T-helper 1 cell (primary cell): ENCODE measurements around the gene ZNF839.
A peak's percentile ranks its signal among the peaks of the same experiment; 100 is the strongest.
"Not testable (repeated sequence)": the region's sequence is repeated elsewhere in the genome, so short reads cannot be mapped to it uniquely, and the experiment has no call there.

Experiments
- DNase-seq, 5 donors: peaks; one replicate each; pipeline ENCODE4 v3.0.0-alpha.2; 2012 to 2020

The ZNF839 gene

DNA sequence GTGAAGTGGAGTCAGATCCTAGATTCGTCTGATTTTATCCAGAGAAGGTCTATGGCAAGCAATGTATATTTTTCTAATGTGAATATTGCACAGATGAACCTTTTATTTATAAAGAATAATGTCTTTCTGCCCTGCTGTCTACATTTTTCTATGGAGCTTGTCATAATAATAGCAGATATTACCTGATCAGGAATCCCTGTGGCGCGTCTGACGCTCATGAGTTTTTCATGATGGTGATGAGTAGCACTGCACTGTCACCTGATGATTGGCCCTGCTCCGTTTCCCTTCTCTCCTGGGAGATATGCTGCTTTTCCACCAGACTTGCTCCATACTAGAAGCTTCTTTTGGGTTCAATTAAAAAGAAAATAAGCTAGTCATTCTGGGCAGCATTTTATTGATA, 22.7 kb downstream of the ZNF839 start:
- DNase-seq, result no peak

DNA sequence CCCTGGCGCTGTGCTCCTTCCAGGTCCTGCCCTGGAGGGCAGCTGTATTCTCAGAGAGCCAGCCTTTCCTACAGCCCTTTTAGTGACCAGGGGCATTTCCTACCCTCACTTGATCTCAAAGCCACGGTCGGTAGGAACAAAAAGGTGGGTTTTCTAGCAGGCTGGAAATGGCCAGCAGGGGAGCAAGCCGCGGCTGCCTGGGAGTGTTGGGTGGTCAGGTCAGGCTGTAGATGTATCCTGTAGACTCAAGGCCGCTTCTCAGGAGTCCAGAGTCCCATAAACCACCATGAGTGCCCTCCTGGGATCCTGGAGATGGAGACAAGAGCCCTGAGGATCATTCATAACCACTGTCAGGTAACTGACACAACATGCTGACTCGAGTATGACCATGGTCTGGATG, 24.5 kb downstream of the ZNF839 start:
- no peak for DNase-seq

DNA sequence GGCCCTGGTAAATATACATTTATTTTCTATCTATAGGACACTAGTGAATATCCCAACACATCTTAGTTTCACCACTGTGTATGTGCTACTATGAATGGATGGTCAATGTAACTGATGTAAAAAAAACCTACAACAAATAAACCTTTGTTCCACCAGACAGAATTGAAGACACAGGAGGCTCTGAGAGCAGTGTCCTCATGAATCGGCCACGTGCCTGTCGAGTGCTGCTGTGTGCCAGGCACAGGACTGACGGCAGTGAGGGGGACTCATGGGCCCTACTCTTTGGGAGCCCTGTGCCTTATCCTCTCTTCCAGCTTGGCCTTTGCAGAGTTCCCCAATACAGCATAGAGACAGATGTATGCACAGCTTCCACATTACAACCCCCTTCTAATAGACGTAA, 24.9 kb downstream of the ZNF839 start:
- DNase-seq, result no peak

DNA sequence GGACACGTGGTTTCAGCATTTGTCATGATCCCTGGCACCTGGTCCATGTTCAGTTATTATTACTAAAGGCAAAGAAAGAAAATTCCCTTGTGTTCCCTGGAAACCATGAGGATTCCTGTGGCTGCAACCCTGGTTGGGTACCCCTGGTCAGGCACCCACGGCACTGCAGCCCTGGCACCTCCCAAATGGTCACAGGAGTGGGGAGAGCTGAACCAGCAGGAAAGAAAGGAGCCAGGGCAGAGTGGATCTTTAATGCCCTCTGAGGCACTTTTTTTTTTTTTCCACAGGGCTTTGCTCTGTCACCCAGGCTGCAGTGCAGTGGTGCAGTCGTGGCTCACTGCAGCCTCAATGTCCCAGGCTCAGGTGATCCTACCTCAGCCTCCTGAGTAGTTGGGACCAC, 25.7 kb downstream of the ZNF839 start:
- DNase-seq, result no peak

DNA sequence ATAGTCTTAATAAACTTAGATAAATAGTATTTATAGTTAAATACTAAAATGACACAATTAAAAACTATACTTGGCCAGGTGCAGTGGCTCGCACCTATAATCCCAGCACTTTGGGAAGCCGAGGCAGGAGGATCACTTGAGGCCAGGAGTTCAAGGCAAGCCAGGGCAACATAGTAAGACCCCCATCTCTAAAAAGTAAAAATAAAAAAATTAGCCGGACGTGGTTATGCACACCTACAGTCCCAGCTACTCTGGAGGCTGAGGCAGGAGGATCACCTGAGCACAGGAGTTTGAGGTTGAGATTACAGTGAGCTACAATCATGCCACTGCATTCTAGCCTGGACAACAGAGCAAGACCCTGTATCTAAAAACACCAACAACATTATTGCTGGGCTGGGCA, 27.1 kb downstream of the ZNF839 start:
- no peak for DNase-seq

DNA sequence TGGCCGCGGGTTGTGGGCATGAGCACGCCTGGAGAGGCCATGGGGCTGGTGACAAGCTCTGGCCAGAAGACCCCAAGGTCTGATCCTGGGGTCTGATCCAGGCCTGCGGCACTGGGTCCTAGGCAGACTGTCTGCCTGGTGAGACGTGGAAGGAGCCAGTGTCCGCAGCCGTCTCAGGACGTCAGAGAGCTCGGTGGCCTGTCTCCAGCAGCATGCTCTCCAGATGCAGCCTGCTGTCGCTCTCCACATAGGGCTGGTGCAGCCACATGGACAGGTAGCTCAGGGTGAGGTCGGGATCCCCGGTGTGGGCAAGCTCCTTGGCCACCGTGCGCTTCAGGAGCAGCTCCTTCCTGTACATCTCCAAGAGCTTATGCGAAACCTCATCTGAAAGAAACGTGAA, 28.8 kb downstream of the ZNF839 start:
- DNase-seq, result no peak

DNA sequence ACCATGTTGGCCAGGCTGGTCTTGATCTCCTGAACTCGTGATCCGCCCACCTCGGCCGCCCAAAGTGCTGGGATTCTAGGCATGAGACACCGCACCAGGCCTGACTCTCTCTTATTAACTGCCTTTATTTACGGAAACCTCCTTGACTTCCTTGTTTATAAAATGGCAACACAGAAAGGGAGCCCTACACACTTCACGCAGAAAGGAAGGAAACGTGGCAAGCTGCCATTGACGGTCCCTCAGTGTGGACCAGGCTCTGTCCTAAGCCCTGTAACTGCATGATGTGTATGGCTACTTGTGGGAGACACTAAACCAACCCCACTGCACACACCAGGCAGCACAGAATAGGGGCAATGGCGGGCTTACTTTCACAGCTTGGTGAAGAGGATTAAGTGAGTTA, 31.5 kb downstream of the ZNF839 start:
- DNase-seq, result no peak

DNA sequence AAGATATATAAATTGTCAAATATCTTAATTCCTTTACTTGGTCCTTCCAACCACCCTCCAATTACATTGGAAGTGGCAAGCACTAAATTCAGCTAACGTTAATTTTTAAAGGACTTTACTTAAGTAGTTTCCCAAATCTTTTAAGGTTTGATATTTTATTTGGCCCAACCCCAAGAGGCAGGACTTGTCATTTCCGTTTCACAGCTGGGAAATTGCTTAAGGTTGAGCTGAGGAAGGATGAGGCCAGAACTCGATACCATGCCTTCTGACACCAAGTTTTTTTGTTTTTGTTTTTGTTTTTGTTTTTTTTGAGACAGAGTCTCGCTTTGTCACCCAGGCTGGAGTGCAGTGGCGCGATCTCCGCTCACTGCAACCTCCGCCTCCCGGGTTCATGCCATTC, 32.0 kb downstream of the ZNF839 start:
- not testable (repeated sequence) for DNase-seq

DNA sequence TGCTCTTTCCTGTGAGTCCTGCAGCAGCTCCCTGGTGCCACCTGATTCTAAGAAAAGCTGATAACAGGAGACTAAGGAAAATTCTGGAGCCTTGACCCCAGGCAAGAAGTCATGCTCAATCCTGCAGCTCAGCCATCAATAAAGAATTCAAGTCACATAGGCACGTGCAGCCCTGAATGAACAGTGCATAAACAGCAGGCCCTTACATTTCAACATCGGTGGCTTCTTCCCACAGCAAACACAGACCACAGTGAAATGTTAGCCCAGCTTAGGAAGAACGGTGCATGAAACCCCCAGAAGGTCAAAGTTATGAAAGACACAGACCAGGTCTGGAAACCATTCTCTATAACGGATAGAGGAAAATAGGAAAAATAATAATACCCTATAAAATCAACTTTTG, 32.7 kb downstream of the ZNF839 start:
- no peak for DNase-seq

DNA sequence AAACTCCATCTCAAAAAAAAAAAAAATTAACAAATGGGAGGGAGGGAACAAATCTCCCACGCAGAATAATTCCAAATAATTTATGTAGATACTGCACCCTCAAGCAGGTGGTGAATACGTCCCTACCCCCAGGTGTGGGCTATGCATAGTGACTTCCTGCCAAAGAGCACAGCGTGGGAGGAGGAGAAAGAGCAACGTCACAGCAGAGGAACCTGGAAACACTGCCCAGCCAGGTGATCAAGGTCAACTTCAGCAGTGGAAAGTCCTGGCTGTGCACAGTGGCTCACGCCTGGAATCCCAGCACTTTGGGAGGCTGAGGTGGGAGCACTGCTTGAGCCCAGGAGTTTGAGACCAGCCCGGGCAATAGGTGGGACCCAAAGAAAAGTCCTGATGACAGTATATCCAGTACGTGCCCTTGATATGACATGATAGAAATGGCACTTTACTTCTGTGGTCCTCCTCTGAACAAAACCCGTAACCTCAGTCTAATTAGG, 33.6 kb downstream of the ZNF839 start:
- DNase-seq, result no peak

DNA sequence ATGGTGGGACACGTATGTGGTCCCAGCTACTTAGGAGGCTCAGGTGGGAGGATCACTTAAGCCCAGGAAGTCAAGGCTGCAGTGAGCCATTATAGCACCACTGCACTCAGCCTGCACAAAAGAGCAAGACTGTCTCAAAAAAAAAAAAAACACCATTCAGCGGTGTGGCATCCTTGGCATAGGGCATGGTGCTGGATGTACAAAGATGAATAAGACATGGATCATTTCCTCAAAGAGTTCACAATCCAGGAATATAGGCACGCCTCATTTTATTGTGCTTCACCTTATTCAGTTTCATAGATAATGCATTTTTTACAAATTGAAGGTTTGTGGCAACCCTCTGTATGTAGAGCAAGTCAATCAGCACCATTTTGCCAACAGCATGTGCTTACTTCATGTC, 36.7 kb downstream of the ZNF839 start:
- DNase-seq, result no peak

DNA sequence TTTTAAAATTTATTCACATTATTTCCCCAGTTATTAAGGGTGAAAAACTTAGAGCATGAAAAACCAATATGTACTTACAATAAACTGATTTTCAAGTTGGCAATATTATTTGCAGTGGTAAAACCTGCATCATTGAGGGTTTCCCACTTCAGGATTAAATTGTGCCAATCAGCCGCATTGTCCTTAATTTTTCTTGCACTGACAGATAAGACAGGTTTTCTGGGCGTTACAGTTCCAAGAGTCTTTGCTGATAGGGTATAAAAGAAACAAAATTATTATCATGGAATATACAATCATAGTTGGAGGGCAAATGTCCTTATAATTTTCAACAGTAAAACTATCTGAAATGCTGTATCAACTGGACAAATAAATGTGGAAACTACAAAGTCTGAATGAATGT, 39.8 kb downstream of the ZNF839 start:
- DNase-seq, result no peak

DNA sequence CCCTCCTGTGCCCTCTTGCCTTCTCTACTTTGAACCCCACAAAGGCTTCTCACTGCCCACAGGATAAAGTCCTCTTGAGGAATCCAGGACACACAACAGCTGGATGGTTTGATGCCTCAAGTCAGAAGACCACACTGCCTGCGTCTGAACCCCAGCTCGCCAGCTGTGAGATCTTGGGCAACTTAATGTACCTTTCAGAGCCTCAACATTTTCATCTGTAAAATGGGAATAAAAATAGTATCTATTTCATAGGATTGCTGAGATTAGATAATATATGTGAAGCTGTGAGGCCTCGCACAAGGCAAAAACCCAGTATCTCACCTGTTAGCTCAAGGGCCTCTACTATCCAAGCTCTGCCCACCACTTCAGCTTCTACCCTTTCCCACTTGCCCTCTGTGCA, 40.8 kb downstream of the ZNF839 start:
- no peak for DNase-seq

DNA sequence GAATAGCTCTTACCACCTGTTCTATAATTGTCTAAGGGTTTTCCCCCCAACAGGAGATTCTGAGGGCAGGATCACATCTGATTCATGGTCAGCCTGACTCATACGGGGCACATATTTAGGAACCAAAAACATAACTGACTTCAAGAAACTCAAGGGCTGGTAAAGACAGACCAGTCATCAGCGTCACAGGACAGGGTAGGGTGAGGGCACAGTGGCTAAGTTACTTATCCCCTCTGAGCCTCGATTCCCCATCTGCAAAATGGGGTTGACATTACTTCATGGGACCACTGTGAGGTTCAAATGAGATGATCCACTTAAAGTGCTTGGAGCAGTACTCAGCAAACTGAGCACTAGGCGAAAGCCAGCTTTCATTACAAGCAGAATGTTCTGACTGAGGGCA, 42.5 kb downstream of the ZNF839 start:
- peak in 1 of 5 donors; percentile 36 for DNase-seq

DNA sequence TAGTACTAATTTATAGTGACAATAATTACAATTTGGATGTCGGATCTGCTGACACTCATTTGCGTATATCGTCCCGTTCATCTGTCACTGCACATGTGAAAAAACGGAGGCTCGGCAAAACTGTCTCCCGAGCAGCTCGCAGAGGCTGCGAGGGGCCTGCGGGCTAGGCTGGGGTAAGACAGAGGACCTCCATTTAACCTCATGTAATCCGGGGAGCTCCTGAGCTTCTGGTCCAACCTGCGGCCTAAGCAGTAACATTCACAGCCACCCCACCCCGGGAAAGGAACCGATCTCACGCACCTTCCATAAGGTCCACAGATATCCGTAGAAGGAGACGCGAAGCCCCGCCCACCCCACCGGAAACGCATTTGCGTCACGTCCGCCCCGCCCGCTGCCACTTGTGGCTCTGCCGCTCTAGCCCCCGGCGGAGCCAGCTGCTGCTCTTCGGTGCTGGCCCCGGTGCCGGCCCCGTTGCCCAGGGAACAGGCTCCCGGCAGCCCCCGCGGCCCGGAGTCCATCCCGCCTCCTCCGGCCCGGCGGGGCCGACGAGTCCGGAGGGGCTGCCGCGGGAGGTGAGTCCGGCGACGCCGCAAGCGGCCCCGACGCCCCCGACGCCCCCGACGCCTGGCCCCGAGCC, 43.1 kb downstream of the ZNF839 start, which contains the start of the genes CINP and TECPR2:
TSS of gene CINP (minus strand) at position 346 of the 637 bp plus-strand sequence. CDS start at position 307, 39 bp downstream.
TSS of gene TECPR2 (plus strand) at position 397 of the 637 bp plus-strand sequence. CDS start 13,781 bp downstream, outside the sequence.
- DNase-seq, result peak; percentile 91 to 96 (median 93)

DNA sequence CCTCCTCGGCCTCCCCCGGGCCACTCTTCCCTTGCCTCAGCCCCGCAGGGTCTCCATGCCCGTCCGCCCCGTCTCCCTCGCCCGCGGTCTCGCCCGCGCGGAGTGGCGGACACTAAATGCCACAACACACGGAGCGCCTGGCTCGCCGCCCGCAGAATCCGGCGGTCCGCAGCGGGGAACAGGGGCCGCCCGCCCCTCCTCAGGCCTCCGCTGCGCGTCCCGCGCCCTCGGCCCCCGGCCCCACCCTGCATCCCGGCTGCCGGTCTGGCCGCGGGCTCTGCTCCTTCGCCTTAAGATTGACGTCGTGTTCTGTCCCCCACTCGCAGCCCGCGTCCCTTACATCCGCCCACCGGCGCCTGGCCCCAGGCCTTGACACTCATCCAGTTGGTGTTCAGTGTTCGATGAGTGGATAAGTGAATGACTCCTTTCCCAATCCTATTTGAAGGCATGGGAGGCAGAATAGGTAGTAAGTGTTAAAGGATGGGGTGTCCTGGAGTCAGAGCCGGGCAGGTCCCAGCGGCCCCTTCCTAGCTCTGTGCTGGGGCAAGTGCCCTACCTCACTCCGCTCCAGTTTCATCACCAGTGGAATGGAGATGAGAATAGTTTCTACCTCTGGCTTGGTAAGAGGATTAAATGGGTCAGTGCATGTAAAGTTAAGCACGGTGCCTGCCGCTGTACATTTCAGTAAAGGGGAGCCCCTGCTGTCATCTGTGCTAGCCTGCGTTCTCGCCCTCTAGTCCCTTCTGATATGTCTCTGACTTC, 43.8 kb downstream of the ZNF839 start:
- peak in 3 of 5 donors; percentile 17 to 31 (median 22) for DNase-seq

DNA sequence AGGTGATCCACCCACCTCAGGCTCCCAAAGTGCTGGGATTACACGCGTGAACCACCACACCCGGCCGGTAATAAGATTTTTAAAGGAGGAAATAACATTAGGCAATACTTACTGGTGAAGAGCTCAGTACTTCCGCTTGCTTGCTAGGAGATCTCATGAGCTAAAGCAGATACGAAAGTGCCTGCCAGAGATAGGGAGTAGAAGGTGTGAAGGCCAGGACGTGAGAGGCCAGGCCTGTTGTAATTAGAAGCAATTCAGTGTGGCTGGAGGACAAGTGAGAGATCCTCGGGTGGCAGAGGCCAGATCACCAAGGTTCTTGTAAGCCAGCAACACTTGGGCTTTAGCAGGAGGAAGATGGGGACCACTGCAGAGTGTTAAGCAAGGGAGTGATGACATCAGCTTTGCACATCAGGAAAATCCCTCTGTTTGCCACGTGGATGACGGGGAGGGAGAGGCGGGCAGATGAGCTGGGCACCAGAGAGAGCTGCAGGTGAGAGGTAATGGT, 50.8 kb downstream of the ZNF839 start:
- DNase-seq, result no peak

DNA sequence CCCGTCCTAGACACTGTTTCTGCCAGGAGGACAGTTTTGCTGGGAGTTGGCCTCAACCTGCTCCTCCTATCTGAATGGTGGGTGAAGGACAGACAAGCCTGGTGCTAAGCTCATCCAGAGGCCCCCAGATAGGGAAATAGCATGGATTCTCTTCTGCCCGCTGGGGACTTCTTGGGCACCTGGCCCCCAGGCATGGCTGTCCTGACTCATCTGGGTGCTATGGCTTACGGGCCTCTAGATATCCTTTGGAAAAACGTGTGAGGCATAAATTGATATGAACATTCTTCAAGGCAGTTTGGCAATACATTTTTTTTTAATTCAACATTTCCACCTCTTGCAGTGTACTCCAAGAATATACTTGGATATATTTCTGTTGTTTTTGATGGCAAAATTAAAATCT, 51.8 kb downstream of the ZNF839 start:
- no peak for DNase-seq

DNA sequence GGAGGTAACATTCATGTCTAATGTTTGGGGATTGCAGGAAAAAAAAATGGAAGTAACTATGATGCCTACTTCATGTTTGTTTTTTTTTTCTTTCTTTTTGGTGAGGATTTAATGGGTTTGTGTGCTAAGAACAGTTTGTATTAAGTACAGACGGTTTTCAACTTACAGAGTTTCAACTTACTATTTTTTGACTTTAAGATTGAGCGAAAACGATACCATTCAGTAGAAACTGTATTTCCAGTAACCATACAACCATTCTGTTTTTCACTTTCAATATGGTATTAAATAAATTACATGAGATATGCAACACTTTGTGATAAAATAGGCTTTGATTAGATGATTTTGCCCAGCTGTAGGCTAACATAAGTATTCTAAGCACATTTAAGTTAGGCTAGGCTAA, 53.6 kb downstream of the ZNF839 start:
- no peak for DNase-seq

DNA sequence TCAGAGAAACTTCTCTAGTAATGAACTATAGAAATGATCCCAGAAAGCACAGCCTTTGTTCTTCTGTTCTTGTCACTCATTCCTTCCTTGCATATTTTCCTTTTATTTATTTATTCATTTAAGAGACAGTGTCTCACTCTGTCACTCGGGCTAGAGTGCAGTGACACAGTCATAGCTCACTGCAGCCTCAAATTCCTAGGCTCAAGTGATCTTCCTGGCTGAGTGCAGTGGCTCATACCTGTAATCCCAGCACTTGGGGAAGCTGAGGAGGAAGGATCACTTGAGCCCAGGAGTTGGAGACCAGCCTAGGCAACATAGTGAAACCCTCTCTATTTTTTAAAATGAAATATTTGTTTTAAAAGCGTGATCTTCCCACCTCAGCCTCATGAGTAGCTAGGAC, 54.7 kb downstream of the ZNF839 start:
- DNase-seq, result no peak

DNA sequence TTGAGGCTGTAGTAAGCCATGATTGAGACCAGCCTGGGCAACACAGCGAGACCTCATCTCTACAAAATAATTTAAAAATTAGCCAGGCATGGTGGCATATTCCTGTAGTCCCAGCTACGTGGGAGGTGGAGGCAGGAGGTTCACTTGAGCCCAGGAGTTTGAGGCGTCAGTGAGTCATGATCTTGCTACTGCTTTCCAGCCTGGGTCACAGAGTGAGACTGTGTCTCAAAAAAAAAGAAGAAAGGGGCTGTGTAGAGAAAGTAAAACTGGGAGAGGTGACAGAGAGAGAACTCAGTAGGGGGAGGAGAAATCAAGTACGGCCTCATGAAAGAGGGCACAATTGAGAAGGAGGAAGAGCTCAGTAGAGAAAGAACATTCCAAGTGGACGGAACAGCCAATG, 55.6 kb downstream of the ZNF839 start:
- no peak for DNase-seq

DNA sequence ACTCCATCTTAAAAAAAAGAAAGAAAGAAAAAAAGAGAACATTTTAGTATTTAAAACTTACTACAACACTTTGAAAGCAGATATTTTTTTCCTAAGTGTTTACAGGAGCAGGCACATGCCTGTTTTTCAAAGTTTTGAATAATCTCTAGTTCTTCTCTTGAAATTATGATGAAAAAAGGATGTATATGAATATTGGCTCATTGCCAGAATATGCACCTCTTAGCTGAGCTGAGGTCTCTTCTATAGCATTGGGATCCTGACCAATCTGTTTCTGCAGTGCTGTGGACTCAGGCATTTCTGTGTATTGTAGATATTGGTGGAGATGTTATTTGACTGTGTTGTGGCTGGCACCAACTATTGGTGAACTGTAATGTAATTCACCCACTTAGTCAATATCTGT, 58.1 kb downstream of the ZNF839 start:
- DNase-seq, result no peak

DNA sequence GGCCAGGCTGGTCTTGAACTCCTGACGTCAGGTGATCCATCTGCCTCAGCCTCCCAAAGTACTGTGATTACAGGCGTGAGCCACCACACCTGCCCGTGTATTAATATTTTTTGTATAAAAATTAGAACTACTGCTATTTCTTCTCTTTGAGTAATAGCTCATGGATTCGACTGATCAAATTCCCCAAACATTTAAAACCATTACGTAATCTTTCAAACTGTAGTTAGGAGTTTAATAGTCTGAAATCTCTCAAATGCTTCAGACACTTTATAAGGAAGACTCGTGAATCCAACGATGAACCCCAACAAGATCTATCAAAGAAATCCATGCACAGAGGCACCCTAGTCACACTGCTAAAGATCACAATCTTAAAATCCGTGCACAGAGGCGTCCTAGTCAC, 59.3 kb downstream of the ZNF839 start:
- no peak for DNase-seq

DNA sequence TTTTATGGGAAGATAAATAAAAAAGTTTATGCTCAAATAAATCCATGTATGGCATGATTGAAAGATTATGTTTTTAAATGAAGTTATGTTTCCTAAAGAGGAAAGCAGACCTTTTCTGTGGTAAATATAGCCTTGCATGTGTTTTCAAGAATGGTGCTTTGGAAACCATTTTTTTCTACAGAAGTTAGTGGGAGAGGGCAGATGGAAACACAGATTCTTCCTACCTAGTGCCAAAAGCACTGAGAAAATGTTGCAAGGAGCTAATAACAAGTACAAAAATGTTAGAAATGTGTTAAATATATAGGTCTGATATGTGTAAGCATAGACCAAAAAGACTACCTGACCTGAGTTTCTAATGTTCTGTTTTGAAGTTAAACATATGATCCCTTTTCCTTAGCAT, 67.5 kb downstream of the ZNF839 start:
- DNase-seq, result no peak
